Mesendoderm (in vitro differentiated cells): Measurements from ENCODE around the gene VAT1L.

ENCODE experiments used
- DNase-seq: peaks from one replicate; pipeline ENCODE4 v3.0.0; 2013
- H2AK5ac ChIP-seq: 2 replicates; pipeline ENCODE4 v1.6.1; 2013; ENCODE audit warnings: low read length, inconsistent platforms
- H2BK120ac ChIP-seq: 2 replicates; pipeline ENCODE4 v1.6.1; 2013; ENCODE audit warnings: low read depth, mild to moderate bottlenecking, low read length, moderate library complexity, mixed read lengths
- H2BK15ac ChIP-seq: replicated peaks from 2 replicates; pipeline ENCODE4 v1.6.1; 2013; ENCODE audit warnings: low read depth, mild to moderate bottlenecking, moderate library complexity
- H2BK5ac ChIP-seq: 2 replicates; pipeline ENCODE4 v1.6.1; 2013; ENCODE audit warnings: low read length, inconsistent platforms
- H3K18ac ChIP-seq: 2 replicates; pipeline ENCODE4 v1.6.1; 2013; ENCODE audit warnings: mild to moderate bottlenecking, low read length, mixed read lengths
- H3K23ac ChIP-seq: one replicate; pipeline ENCODE4 v1.6.1; 2013; ENCODE audit warnings: low read length
- H3K27ac ChIP-seq: 2 replicates; pipeline ENCODE4 v1.5.1; 2013; ENCODE audit warnings: low read depth, mild to moderate bottlenecking, inconsistent platforms, low read length, moderate library complexity
- H3K27me3 ChIP-seq: 2 replicates; pipeline ENCODE4 v1.6.1; 2013; ENCODE audit warnings: low read length, control low read depth, mild to moderate bottlenecking, inconsistent platforms; ENCODE audit not compliant: insufficient read depth, poor library complexity
- H3K36me3 ChIP-seq: 2 replicates; pipeline ENCODE4 v1.6.1; 2013; ENCODE audit warnings: low read length, inconsistent platforms; ENCODE audit not compliant: control insufficient read depth, insufficient read depth
- H3K4ac ChIP-seq: one replicate; pipeline ENCODE4 v1.6.1; 2013; ENCODE audit warnings: low read depth, mild to moderate bottlenecking, low read length, moderate library complexity
- H3K4me1 ChIP-seq: 2 replicates; pipeline ENCODE4 v1.6.1; 2013; ENCODE audit warnings: low read depth, low read length, inconsistent platforms; ENCODE audit not compliant: control insufficient read depth
- H3K4me2 ChIP-seq: 2 replicates; pipeline ENCODE4 v1.6.1; 2013; ENCODE audit warnings: low read length
- H3K4me3 ChIP-seq: 2 replicates; pipeline ENCODE4 v1.5.1; 2013; ENCODE audit warnings: mild to moderate bottlenecking, low read length
- H3K56ac ChIP-seq: one replicate; pipeline ENCODE4 v1.6.1; 2013; ENCODE audit warnings: low read length
- H3K79me1 ChIP-seq: 2 replicates; pipeline ENCODE4 v1.6.1; 2013; ENCODE audit warnings: low read length, inconsistent platforms
- H3K79me2 ChIP-seq: 2 replicates; pipeline ENCODE4 v1.6.1; 2013; ENCODE audit warnings: mild to moderate bottlenecking, low read length; ENCODE audit not compliant: control insufficient read depth, insufficient read depth
- H3K9ac ChIP-seq: 2 replicates; pipeline ENCODE4 v1.6.1; 2013; ENCODE audit warnings: low read length, inconsistent platforms
- H4K5ac ChIP-seq: one replicate; pipeline ENCODE4 v1.6.1; 2013; ENCODE audit warnings: low read length
- H4K8ac ChIP-seq: one replicate; pipeline ENCODE4 v1.6.1; 2013; ENCODE audit warnings: low read depth, mild to moderate bottlenecking, control low read depth, low read length, moderate library complexity
- WGBS: extraction: QIAGEN DNeasy Blood & Tissue Kit; methylation state at CpG from one replicate; pipeline ENCODE4 v1.1.7; 2013; ENCODE audit warnings: low lambda C conversion rate, missing lambda C conversion rate; ENCODE audit not compliant: insufficient coverage; ENCODE audit errors: extremely low coverage; 5-methylcytosine and 5-hydroxymethylcytosine counted together

Gene VAT1L

GRCh38 chr16:77877712-77878347 is 89.5 kb downstream of the VAT1L start:
- no peak overlapping the region for H2AK5ac ChIP-seq
- H2BK15ac ChIP-seq, result no peak overlapping the region
- no peak overlapping the region for H3K27ac ChIP-seq
- H4K8ac ChIP-seq, result no peak overlapping the region
- no peak overlapping the region for H2BK5ac ChIP-seq
- no peak overlapping the region for H3K18ac ChIP-seq
- H3K79me1 ChIP-seq, result no peaks in the 10 kb centered on the region
- no peaks in the 10 kb centered on the region for H3K79me2 ChIP-seq
- no peaks in the 10 kb centered on the region for H3K36me3 ChIP-seq
- no peaks in the 10 kb centered on the region for H3K27me3 ChIP-seq
- H3K4me3 ChIP-seq, result no peak overlapping the region
- H4K5ac ChIP-seq, result no peak overlapping the region
- no CpG with 5 or more reads among the region's 7 CpGs for WGBS
- H3K23ac ChIP-seq, result no peak overlapping the region
- H3K4ac ChIP-seq, result no peak overlapping the region
- no peak overlapping the region for H3K56ac ChIP-seq
- H3K4me2 ChIP-seq, result no peak overlapping the region
- no peaks in the 10 kb centered on the region for H3K4me1 ChIP-seq
- no peak overlapping the region for H2BK120ac ChIP-seq
- no peak overlapping the region for H3K9ac ChIP-seq
- DNase-seq, result no peak

GRCh38 chr16:77881355-77882030 is 93.1 kb downstream of the VAT1L start:
- no peak overlapping the region for H3K4me2 ChIP-seq
- H3K4ac ChIP-seq, result no peak overlapping the region
- no CpG with 5 or more reads among the region's 2 CpGs for WGBS
- no peak overlapping the region for H2AK5ac ChIP-seq
- no peaks in the 10 kb centered on the region for H3K4me1 ChIP-seq
- no peak for DNase-seq
- no peak overlapping the region for H2BK15ac ChIP-seq
- no peak overlapping the region for H3K56ac ChIP-seq
- H3K4me3 ChIP-seq, result no peak overlapping the region
- H4K8ac ChIP-seq, result no peak overlapping the region
- H3K79me2 ChIP-seq, result no peaks in the 10 kb centered on the region
- no peaks in the 10 kb centered on the region for H3K36me3 ChIP-seq
- H4K5ac ChIP-seq, result no peak overlapping the region
- H2BK5ac ChIP-seq, result no peak overlapping the region
- H3K23ac ChIP-seq, result no peak overlapping the region
- H3K27me3 ChIP-seq, result no peaks in the 10 kb centered on the region
- H3K18ac ChIP-seq, result no peak overlapping the region
- H2BK120ac ChIP-seq, result no peak overlapping the region
- no peaks in the 10 kb centered on the region for H3K79me1 ChIP-seq
- H3K27ac ChIP-seq, result no peak overlapping the region
- H3K9ac ChIP-seq, result no peak overlapping the region

GRCh38 chr16:77882358-77882757 is 94.0 kb downstream of the VAT1L start:
- Histone ChIP-seq H2BK15ac (no peak overlapping the region), H3K9ac (no peak overlapping the region), H4K8ac (no peak overlapping the region), H3K56ac (no peak overlapping the region), H3K79me1 (no peaks in the 10 kb centered on the region), H3K4me2 (no peak overlapping the region), H3K18ac (no peak overlapping the region), H3K4me3 (no peak overlapping the region), H2BK5ac (no peak overlapping the region), H3K79me2 (no peaks in the 10 kb centered on the region), H3K27ac (no peak overlapping the region), H3K4me1 (no peaks in the 10 kb centered on the region), H3K4ac (no peak overlapping the region), H3K36me3 (no peaks in the 10 kb centered on the region), H2AK5ac (no peak overlapping the region), H4K5ac (no peak overlapping the region), H3K23ac (no peak overlapping the region), H2BK120ac (no peak overlapping the region), H3K27me3 (no peaks in the 10 kb centered on the region)
- WGBS, result no CpG with 5 or more reads among the region's 1 CpG
- no peak for DNase-seq

GRCh38 chr16:77885571-77886295 is 97.4 kb downstream of the VAT1L start:
- Histone ChIP-seq H3K27ac (no peak overlapping the region), H2AK5ac (no peak overlapping the region), H3K36me3 (no peaks in the 10 kb centered on the region), H4K5ac (no peak overlapping the region), H3K9ac (no peak overlapping the region), H3K56ac (no peak overlapping the region), H3K79me1 (no peaks in the 10 kb centered on the region), H3K4me2 (no peak overlapping the region), H2BK15ac (no peak overlapping the region), H3K18ac (no peak overlapping the region), H3K79me2 (no peaks in the 10 kb centered on the region), H3K4ac (no peak overlapping the region), H4K8ac (no peak overlapping the region), H2BK120ac (no peak overlapping the region), H3K27me3 (no peaks in the 10 kb centered on the region), H3K23ac (no peak overlapping the region), H2BK5ac (no peak overlapping the region), H3K4me3 (no peak overlapping the region), H3K4me1 (no peaks in the 10 kb centered on the region)
- no CpG with 5 or more reads among the region's 6 CpGs for WGBS
- DNase-seq, result no peak

- no peak overlapping the region for H3K4me3 ChIP-seq
- no peak overlapping the region for H3K18ac ChIP-seq
- DNase-seq, result no peak
- H3K56ac ChIP-seq, result no peak overlapping the region
- no peaks in the 10 kb centered on the region for H3K27me3 ChIP-seq
- no peak overlapping the region for H3K4ac ChIP-seq
- no peak overlapping the region for H2BK120ac ChIP-seq
- no peak overlapping the region for H3K4me2 ChIP-seq
- no CpG with 5 or more reads among the region's 7 CpGs for WGBS
- no peak overlapping the region for H4K5ac ChIP-seq
- no peak overlapping the region for H4K8ac ChIP-seq
- no peaks in the 10 kb centered on the region for H3K36me3 ChIP-seq
- H3K9ac ChIP-seq, result no peak overlapping the region
- H2BK5ac ChIP-seq, result no peak overlapping the region
- H2AK5ac ChIP-seq, result no peak overlapping the region
- H3K23ac ChIP-seq, result no peak overlapping the region
- H3K27ac ChIP-seq, result no peak overlapping the region
- H3K79me1 ChIP-seq, result no peaks in the 10 kb centered on the region
- no peaks in the 10 kb centered on the region for H3K79me2 ChIP-seq
- H3K4me1 ChIP-seq, result no peaks in the 10 kb centered on the region
- no peak overlapping the region for H2BK15ac ChIP-seq
Observed at GRCh38 chr16:77888871-77889270, 100.5 kb downstream of the VAT1L start.
